Central memory CD4-positive, alpha-beta T cell (primary cell): ENCODE data around the gene ADTRP.

ENCODE experiments used
- DNase-seq: peaks from one replicate; pipeline ENCODE4 v3.0.0; 2022

The ADTRP gene

DNA sequence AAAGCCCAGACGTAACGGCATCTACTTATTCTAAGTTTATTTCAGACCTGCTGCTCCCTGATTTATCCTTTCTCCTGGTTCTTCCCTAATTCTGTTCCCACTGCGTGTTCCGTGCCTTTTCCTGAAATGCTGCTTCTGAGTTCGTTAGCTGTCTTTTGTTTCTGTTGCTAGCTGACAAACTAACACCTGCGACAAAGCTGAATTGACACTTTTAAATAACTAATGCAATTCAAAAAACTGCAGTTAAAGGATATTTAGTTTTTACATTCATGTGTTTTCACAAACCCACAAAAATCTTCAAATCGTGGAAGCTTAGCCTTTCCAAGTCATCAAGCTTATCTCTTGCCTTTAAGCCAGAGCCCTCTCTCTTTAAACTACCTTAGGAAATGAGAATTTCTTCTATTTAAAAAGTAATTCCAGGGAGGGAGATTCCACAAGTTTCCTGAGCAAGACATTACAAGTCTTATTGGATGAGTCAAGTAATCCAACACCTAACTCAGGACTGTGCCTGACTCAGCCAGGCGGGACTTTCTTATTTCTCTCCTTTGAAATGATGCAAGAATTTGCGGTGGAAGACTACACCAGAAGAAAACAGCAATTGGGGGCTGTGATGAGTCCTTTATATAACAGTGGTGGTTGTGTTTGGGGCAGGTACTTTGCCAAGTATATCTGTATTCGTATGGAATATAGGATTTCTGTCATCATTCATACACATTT is 6.3 kb downstream of the ADTRP start:
- no peak for DNase-seq

DNA sequence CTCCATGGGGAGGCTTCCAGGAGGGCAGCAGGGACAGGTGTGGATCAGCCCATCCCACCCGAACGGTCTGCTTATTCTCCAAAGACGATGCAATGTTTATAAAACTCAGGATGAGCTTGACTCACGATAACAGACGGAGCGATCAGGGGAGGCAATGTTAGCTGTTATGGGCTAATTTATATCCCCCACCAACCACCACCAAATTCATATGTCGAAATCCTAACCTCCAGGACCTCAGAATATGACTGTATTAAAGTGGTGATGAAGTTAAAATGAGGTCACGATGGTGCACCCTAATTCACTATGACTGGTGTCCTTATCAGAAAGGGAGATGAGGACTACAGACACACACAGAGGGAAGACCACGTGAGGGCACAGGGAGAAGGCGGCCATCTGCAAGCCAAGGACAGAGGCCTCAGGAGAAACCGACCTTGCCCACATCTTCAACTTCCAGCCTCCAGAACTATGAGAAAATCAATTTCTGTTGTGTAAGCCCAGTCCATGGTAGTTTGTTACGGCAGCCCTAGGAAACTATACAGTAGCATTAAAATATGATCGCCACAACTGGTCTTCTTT is 7.0 kb downstream of the ADTRP start:
- no peak for DNase-seq

DNA sequence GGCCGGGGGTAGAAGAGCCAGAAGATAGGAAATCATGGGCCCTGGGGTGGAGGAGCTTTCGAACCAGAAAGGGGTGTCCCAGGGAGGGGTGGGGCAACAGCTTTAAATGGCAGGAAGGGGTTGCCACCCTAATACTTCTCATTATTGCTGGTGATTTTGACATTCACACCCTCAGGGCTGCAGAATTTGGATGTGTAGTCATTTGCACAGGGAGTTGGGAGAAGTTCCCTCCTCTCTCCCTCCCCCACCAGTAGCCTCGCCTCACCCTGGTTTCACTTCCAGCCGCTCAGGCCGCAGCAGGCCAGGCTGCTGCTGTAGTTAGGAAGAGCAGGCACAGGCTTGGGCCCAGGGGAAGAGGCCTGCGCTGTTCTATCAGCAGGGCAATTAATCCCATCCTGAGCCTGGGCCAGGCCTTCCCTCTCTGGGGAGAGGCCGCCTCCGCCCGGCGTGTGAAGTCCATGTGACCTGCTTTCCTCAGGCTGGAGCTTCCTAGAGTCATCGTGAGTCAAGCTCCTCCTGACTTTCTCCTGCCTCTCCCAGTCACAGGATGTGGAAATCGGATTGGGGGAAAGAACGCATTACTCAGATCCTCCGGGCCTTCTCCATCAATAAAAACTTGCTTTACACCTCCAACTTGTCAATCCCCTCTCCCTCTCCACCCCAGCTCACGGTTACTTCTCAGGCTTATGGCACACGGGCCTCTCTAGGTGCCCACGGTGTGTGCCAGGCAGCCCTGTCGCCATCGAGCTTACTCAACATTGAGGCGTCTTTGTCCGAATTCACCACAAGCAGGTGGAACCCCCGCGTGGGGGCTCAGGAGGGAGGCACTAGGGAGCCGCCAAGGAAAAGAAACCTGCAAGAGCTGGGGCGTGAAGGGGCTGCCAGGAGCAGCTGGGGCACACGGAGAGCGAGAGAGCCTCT is 7.8 kb downstream of the ADTRP start:
- no peak for DNase-seq

DNA sequence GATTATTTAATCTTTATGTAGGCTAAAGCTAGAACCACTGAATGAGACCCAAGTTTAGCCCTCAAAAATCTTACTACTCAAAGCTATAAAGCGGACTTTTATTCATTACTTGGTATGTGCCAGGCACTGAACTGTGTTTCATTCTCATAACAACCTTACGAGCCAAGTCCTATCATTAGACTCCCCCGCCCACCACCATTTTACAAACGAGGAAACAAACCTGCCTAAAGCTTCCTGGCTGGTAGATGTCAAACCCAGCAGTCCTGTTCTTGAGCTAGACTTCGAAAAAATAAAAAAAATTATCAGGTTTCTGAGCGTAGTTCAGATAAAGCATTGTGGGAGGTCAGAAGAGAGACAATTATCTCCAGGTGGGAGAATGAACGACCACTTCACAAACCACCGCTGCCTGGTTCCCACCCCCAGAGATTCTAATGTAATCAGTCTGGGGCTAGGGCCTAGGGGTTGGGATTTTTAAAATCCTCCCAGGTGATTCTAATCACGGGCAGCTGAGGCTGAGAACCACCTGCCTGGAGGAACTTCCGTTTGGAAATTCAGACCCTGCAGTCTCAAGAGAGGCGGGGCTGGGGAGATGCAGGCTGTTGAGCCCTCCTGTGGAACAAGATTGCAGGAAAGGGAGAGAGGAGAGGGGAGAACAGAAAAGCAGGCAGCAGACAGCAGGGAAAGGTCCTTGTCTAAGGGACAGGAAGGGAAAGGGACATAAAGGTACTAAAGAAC is 8.6 kb downstream of the ADTRP start:
- DNase-seq, result no peak

DNA sequence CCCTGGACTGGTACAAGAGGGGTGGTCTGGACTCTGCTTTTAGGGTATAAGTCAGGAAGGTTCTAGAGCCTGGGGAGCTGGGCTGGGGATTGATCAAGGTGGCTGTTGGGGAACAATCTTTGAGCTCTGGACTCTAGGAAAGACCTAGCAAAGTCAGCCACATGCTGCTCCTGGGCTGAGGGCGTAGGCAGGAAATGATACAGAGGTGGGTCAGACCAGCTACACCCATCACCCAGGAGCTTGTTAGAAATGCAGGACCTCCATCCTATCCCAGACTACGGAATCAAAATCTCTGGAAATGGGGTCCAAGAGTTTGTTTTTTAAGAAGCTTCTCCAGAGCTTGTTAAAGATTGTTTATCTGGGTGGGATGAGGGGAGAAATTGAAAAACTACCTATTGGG is 9.4 kb downstream of the ADTRP start:
- no peak for DNase-seq

DNA sequence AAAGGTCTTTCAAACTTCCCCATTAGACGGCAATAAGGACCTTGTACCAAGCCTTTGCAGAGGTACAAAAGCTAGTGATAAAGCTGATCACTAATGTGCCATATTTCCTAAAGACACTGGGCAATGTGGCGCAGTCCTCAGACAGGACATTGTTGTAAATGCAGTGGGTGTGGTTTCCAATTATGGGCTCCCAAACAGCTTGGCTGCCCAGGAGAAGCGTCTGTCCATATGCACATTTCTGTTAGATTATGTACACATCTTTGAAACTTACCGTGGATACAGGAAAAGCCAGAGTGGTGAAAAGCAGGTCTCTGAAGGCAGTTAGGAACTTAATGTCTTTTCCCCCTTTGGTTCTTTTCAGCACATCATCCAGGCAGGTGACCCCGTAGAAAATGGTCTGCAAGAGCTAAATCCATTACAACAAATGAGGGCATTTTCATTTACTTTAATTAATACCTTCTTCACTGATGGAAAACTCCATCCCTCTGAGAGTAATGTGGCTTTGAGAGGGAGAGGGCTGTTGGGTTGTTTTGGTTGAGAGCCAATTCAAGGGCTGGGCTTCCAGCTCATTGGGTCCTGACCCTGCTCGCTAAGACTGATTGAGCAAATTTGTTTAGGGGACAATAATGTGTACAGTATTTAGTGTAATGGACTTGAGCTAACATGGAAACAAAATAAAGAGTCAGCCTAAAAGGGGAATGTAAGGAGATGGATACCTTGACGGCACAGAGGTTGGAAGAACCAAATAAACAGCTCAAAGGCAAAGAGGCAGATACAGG is 10.4 kb downstream of the ADTRP start:
- DNase-seq, result no peak

DNA sequence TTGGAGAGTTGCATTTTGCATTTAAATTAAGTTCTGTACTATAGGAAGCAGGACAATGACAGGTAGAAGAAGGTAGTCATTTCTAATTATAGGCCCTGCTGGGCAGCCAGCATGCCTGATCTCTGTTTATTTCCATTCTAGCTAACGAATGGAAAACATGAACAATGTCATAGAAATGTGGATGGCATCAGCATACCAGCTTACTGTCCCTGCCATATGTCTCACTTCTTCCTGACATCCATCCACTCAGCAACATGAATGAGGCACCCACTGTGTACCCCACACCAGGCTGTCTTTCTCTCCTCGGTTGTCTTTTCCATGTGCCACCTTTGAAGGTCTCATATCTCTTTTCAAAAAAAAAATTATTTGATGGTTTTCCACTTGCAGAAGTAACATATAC is 11.1 kb downstream of the ADTRP start:
- no peak for DNase-seq

DNA sequence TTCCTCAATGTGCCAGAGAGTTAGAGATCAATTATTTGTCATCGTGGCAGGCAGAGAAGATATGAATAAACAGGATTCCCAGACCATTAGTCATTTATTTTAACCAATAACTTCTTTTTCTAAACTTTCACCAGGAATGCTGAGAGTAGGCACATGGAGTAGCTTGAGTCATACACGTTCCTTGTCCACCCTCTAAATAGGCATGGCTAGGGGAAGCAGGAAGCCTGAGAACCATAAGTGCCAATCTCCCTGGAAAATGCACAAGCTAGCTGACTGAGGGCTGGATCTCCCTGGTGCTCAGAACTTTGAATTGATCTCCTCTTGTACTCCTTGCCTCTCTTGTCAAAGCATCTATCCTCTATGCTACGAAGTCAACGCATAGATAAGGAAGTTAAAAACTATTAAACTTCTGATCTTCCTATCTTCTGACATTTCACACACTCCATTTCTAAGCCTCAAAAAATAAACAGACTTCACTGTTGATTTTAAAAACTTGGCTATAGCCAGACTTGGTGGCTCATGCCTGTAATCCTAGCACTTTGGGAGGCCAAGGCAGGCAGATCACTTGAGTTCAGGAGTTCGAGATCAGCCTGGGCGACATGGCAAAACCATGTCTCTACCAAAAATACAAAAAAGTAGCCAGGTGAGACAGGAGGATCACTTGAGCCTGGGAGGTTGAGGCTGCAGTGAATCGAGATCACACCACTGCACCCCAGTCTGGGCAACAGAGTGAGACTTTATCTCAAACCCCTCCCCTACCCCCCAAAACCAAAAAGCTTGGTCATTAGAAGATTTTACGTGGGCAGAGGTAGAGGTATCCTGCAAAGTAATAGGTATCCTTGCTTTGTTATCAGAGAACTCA is 11.8 kb downstream of the ADTRP start:
- no peak for DNase-seq

DNA sequence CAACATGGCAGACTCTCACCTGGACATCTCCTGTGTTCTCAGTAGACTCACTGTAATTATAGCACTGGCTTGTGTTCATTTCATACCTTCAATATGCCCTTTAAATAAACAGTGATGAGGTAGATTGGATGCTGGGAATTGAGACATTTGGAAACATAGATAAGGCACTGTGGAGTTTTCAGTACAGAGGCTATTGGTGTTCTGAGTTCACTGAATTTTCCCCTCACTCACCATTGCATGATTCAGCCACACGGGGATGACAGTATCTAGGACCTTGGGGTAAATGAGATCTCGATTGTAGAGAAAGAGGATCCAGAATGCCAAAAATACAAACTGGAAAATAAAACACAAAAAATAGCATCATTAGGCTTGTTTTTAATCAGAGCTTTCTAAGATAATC is 12.6 kb downstream of the ADTRP start:
- no peak for DNase-seq

DNA sequence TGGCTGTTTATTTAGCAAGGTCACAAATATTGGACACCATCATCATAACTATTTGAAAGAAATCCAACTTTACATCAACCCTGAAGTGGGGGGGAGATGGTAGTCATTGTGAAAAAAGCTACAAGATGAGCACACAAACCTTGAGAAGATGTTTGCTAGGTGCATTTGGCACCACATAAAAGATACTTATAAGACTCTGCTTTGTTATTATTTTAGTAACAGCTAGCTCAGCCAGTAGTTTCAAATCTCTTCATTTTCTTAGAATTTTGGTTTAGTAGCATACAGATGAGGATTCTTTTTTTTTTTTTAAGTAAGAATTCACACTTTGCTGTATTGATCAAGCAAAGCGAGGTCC is 14.4 kb downstream of the ADTRP start:
- DNase-seq, result no peak

DNA sequence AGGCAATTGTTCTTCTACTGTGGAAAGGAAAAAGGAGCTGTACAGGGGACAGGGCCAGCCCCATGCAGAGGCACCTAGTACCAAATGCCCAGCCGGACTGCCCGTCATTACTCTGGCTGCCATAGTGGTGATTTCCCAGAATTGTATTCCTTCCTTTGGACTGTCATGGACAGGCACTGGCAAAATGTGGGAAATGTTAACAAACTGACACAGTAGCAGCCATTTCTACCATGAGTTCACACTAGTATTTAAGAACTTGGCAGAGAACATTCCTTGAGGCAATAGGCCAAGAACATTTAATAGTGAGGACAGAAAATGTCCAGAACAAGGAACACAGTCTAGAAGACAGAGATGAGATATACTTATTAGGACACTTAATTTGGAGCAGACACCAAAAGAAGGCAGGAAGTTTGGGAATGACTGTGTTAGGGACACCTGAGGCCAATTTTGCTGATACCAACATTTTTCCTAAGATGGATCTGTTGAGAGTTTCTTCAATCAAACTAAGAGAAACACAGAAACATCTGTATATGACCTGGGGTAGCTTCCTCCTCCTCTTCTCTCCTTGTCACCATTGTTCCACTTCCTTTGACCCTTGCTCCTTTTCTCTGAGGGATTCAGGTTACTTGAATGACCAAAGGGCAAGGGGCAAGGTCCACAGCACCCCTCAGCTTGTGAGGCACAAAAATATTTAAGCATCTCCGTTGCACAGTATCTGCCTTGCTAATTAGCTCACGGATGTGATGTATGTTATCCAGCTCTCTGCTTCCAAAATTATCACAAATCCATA is 14.9 kb downstream of the ADTRP start:
- no peak for DNase-seq

DNA sequence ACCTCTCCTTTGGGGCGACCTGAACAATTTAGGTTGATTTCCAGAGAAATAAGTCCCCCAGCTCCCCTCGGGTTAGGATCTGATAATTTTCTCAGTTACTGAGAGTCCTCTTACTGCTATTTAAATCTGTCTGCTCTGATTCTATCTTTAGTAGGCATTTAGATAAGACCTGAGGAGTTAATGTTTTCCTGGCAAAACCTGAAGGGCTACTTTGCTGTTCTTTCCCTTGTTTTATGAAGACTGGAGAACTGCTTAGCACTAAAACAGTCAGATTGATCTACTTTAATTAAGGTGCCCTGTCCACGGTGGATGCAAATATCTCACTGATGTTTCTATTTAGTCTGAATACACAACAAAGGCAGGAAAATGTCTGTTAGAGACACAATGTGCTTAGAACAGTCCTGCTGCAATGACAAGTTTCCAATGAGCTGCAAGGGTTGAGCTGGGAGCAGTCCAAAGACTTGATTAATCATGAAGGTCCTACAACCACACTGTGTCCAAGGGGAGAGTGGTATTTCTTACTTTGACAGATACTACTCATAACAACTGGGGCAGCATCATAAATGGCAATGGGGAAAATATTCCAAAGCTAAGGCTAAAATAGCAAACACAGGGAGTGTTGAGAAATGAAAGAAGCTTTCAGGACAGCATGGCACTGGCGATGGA is 15.7 kb downstream of the ADTRP start:
- no peak for DNase-seq

DNA sequence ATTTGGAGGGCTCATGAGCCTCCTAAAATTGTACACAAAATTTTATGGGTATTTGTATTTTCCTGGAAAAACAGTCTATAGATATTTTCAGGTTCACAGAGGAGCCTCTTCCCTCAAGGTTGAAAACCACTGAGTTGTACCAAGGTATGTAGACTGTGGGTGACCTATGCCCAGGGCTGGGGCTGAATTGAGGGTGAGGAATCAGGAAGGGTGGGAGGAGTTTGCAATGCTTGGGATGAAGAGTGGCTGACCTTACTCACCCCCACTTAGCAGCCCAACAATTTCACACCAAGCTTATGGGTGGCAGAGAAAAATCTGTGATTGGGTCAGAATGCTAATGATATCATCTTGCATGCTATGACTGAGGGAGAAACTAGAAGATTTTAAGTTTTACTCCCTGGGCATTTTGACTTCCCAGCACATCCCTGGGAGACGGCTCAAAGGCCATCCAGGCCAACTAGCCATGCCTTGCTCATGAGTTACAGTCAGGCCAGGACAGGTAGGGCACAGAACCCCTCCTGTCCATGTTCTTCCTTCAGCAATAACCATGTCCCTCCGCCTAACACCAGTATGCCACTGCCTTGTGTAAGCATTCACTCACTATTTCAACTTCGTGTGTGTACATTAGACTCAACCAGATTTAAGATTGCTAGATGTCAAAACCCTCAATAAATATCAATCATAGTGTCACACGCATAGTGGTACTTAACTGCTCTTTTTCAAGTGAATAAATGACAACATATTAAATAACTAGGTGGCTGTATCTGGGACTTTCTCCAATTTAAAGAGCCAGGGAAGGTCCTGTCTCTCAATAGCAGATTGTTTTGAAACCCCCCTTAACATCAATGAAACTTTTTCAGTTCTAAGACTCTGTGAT is 16.6 kb downstream of the ADTRP start:
- no peak for DNase-seq

DNA sequence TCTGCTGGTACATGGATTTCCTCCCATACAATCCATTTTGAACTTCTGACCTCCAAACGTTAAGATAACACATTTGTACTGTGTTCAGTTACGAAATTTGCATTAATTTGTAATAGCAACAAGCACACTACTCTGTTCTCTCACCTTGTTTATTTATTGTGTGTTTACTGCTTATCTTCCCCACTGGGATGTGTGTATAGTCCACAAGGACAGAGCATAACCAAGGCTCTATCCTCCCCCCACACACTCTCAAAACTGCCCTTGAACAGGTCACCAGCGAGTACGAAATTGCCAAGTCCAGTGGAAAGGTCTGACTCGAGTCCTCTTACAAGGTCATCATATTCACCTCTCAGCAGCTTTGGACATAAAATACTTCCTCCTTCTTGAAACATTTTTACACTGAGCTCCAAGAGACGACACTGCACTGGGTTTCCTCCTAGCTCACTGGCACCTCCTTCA is 18.6 kb downstream of the ADTRP start:
- DNase-seq, result no peak

DNA sequence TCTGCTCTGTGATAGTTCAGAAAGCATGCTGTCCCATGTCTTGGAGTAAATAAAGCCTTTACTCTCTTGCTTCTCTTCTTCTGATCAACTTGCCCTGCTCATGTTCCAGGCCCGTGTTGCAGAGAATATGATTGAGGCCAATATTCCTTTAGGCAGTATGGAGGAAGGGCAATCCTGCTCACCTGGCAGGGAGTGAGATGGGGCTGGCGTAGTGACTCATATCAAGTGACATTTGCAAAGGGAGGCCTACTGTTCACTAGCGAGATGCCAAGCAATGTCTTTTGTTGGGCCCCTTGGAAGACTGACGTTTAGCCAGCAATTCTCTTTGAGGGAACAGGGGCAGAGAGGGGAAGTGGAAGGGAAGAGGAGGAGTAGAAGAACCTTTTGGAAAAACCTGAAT is 19.7 kb downstream of the ADTRP start:
- DNase-seq, result no peak

DNA sequence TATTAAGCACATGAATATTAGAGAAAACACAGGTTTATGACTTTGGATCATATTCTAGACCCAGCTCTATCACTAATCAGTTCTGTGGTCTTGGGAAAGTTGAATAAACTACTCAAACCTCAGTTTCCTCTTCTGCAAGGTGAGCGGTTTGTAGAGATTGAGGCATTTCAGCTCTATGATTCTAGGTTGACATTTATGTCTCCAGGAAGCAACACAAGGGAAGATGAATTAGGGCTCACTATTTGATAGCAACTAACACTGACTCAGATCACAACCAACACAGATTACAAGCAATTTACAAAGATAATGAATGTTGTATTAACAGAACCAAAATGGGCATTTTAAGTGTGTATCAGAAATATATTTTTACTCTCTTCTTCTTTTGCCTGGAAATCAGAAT is 21.9 kb downstream of the ADTRP start:
- DNase-seq, result no peak

DNA sequence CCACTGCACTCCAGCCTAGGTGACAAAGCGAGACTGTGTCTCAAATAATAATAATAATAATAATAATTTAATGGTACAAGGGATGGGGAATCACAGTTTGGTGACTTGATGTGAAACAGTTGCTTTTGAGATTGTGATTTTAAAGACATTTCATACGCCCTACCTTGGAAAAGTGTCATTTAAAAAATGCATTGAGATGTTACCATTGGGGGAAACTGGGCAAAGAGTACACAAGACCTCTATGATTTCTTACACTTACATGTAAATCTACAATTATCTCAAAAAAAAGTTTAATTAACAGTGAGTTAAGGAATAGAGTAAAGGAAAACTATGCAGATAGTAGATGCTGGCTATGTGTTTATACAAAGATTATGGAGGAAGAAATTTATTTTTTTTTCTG is 22.3 kb downstream of the ADTRP start:
- no peak for DNase-seq

DNA sequence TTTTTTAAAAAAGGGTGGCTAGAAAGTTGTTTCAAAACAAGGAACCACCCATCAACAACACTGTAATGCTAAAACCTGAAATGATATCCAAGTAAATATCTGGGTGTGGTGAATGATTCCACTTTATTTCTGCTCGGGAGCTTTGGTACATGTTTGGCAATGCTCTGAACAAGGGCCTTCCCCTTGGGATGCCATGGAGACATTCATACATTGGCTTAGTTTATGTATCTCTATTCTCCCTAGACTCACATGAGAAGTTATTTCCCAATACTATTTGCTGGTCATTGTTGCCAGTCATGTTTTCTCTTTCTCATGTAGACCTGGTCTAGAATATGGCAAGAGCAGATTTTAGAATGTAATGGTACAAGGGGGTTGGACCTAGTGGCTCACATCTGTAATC is 22.9 kb downstream of the ADTRP start:
- no peak for DNase-seq
